Ramos (cell line): ENCODE results near the gene TMEM109.

ENCODE experiments used
- in situ Hi-C: fragments of 300-500 bp; cut with MboI; formaldehyde crosslinking; loops from one replicate; pipeline ENCODE4 v1.14.3; 2022; ENCODE audit warnings: low sequenced_read_pairs; ENCODE audit not compliant: unreplicated experiment

TMEM109 gene

GRCh38 chr11:60908803-60909202, 5.2 kb upstream of the TMEM109 start:
- in situ Hi-C loops, result loop anchor here (25.0 kb wide), 2 partner anchors 447 to 1797 kb away; partner anchors contain the start of genes FAM111B and MS4A1

DNA sequence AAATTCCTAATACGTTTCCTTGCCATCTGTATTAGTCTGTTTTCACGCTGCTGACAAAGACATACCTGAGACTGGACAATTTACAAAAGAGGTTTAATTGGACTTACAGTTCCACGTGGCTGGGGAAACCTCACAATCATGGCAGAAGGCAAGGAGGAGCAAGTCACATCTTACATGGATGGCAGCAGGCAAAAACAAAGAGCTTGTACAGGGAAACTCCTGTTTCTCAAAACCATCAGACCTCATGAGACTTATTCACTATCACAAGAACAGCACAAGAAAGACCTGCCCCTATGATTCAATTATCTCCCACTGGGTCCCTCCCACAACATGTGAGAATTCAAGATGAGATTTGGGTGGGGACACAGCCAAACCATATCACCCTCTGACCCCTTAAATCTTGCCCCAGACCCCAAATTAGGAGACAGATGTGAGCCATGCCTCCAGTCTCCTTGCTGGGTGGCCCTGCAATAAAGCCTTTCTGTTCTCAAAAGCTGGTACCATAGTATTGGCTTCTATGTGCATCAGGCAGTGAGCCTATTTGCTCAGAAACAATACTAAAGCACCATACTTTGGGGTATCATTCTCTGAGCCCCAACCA, 4.2 kb upstream of the TMEM109 start:
- in situ Hi-C loops, result loop anchor here (25.0 kb wide), 2 partner anchors 447 to 1797 kb away; partner anchors contain the start of genes FAM111B and MS4A1

DNA sequence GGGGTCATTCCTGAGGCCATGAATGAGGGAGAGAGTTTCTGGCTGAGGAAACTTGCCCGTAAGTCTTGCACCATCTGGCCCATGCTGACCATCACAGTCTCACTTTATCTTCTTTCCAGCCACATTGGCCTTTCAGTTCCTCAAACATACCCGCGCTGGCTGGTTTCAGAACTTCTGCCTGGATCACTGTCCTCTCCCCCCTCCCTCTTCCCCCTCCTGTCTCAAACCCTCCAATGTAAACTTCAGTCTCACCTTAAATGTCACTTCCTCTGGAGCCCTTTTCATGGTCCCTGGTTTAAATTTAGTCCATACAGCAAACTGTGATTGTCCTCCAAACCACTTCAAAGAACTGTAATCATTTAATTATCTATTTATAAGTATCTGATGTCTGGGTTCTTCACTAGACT, 3.7 kb upstream of the TMEM109 start:
- in situ Hi-C loops, result loop anchor here (25.0 kb wide), 2 partner anchors 448 to 1798 kb away; partner anchors contain the start of genes FAM111B and MS4A1

- in situ Hi-C loops, result loop anchor here (25.0 kb wide), 2 partner anchors 449 to 1799 kb away; partner anchors contain the start of genes FAM111B and MS4A1
Observed at GRCh38 chr11:60910711-60911380, 3.1 kb upstream of the TMEM109 start.

DNA sequence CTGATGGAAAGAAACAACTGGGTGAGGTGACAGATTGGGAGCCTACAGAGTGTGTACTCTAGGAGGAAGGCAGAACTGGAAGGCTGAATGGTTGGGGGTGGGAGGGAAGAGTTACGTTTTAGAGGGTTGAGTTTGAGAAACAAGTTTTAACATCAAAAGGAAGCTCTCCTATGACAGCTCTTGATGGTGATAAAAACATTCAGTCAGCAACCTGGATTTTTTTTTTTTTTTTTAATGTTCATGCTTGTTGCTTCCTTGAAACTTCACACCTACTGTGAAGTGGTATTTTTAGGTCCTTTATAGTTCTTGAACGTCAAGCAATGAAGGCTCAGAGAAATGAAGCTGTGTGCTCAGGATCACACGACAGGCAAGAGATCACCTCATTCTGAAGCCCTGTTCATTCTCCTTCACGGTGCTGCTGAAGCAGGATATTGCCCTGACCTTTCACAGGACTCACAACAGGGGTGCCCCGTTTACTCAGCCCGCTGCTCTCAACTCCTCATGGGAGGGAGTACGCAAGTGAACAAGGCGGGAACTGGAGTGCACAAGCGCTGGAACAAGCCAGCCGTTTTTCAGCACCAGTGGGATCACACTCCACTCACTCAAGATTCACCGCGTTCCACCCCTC, 1.6 kb upstream of the TMEM109 start:
- in situ Hi-C loops, result loop anchor here (25.0 kb wide), 2 partner anchors 450 to 1800 kb away; partner anchors contain the start of genes FAM111B and MS4A1

- in situ Hi-C loops, result loop anchor here (25.0 kb wide), 2 partner anchors 451 to 1801 kb away; partner anchors contain the start of genes FAM111B and MS4A1
Observed at GRCh38 chr11:60912851-60913528, 968 bp upstream of the TMEM109 start.

DNA sequence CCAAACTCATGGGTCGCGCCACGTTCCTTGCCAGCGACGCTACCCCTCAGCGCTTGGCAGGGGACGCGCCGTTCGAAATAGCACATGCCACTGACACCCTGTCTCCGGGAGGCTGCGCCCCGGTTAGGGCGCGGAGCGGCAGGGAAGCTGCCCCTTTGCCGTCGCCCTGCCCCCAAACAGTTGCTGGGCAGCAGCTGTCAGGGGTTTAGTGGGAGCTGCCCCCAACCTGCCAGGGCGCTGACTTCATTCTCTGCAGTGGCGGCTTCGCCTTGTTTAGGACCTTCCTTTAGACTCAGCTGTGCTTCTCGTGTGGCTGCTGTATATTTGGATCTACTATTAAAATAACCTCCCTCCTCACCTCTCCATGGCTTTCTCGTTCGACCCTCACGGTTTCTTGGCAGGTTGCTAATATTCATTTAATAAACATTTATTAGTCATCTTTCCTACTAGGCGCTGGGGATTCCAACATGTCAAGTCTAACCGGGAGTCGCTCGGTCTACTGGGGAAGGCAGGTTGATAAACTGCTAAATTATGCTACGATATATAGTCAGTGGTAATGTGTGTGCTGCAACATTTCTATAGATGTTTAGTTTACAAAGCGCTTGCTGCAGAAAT, 782 bp downstream of the TMEM109 start:
- in situ Hi-C loops, result loop anchor here (25.0 kb wide), 2 partner anchors 452 to 1802 kb away; partner anchors contain the start of genes FAM111B and MS4A1

- in situ Hi-C loops, result loop anchor here (25.0 kb wide), 2 partner anchors 453 to 1803 kb away; partner anchors contain the start of genes FAM111B and MS4A1
Observed at GRCh38 chr11:60915248-60915914, 1.4 kb downstream of the TMEM109 start.

DNA sequence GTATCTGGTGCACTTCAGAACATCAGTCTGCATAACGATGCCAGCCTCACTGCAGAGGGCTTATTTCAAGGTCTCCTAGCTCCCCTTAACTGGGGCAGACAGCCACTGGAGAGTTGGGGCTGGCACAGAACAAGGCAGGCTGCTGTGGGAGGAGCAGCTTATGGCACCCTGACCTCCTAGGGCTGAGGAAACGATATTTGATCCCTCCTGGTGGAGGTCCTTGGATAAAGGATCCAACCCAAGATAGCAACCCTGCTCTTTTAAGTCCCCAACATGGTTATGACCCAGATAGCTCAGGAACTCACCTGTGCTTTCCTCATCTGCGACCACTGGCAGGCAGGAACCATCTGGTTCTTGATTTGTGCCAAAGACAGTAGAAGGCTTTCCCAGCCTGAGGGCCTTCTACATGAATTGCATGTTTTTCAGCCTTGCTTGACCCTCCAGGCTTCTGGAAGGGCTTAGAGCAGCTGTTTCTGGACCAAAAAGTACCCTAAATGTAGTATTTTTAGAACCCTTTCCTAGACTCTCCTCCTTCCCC, 2.8 kb downstream of the TMEM109 start:
- in situ Hi-C loops, result loop anchor here (25.0 kb wide), 2 partner anchors 454 to 1804 kb away; partner anchors contain the start of genes FAM111B and MS4A1

DNA sequence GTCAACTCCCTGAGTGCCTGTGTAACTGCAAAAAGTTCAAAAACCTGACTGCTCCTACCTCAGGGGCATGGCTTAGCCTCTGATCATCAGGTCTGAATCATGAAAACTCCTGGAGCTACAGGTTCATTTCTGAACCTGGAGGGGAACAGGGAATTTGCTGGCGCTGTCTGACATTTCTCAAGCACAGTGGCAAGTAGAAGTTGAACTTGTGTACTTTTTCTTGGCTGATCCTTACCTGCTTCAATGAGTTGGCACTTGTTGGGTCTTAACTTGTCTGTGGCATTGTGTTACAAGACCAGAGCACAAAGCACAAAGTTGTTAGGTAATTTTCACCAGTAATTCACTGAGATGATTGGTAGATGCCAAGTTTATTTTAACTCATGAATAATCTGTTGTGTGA, 3.3 kb downstream of the TMEM109 start:
- in situ Hi-C loops, result loop anchor here (25.0 kb wide), 2 partner anchors 455 to 1805 kb away; partner anchors contain the start of genes FAM111B and MS4A1

GRCh38 chr11:60918251-60918938, 4.4 kb downstream of the TMEM109 start:
- in situ Hi-C loops, result loop anchor here (25.0 kb wide), 2 partner anchors 456 to 1806 kb away; partner anchors contain the start of genes FAM111B and MS4A1

- in situ Hi-C loops, result loop anchor here (25.0 kb wide), 2 partner anchors 457 to 1807 kb away; partner anchors contain the start of genes FAM111B and MS4A1
Observed at GRCh38 chr11:60918939-60919265, 4.9 kb downstream of the TMEM109 start.

- in situ Hi-C loops, result loop anchor here (25.0 kb wide), 2 partner anchors 457 to 1807 kb away; partner anchors contain the start of genes FAM111B and MS4A1
Observed at GRCh38 chr11:60919320-60919719, 5.4 kb downstream of the TMEM109 start.

- in situ Hi-C loops, result loop anchor here (25.0 kb wide), 2 partner anchors 458 to 1808 kb away; partner anchors contain the start of genes FAM111B and MS4A1
Observed at GRCh38 chr11:60919956-60920355, 6.0 kb downstream of the TMEM109 start.

DNA sequence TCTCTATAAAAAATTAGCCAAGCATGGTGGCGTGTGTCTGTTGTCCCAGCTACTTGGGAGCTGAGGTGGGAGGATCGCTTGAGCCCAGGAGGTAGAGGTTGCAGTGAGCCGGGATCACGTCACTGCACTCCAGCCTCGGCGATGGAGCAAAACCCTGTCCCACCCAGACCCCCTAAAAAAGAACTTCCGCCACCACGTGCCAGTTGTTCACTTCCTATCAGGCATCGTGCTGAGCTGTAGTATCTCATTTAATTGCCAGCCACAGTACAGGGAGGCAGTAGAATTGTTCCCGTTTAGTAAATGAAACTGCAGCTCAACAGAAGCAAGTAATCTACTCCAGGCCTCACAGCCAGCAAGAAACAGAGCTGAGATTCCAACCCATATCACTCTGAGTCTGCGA, 7.3 kb downstream of the TMEM109 start:
- in situ Hi-C loops, result loop anchor here (25.0 kb wide), 2 partner anchors 459 to 1809 kb away; partner anchors contain the start of genes FAM111B and MS4A1

DNA sequence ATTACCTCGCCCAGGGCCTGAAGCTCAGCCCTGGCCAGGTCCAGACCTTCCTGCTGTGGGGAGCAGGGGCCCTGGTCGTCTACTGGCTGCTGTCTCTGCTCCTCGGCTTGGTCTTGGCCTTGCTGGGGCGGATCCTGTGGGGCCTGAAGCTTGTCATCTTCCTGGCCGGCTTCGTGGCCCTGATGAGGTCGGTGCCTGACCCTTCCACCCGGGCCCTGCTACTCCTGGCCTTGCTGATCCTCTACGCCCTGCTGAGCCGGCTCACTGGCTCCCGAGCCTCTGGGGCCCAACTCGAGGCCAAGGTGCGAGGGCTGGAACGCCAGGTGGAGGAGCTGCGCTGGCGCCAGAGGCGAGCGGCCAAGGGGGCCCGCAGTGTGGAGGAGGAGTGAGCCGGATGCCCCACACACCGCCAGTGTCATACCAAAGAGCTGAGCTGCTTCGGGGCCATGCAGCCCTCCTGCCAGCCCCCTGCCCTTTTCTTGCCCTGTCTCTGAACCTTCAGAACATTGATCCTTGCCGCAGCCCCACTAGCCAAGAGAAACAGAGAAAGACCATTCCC, 7.9 kb downstream of the TMEM109 start:
- in situ Hi-C loops, result loop anchor here (25.0 kb wide), 2 partner anchors 460 to 1810 kb away; partner anchors contain the start of genes FAM111B and MS4A1

DNA sequence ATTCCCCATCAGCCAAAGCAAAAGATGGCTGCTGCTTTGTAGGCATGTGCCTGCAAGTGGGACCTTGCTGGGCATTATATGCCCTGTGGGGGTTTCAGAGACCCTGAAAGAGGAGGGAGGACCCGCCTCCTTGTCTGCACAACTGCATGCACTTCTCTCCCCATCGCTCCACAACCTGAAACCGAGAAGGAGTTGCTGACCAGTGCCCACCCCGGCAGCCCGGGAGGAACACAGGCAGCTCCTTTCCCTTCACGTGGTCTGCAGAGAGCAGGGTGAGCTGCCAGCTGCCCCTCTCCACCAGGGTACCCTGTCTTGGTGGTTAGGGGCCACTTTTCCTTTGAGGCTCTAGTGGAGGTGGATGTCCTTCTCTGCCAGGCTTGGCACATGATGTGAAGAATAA, 8.9 kb downstream of the TMEM109 start:
- in situ Hi-C loops, result loop anchor here (25.0 kb wide), 2 partner anchors 461 to 1811 kb away; partner anchors contain the start of genes FAM111B and MS4A1
